Prostate gland (tissue), 2 donors: ENCODE data around the gene ALDOB.

Source experiments
- POLR2A ChIP-seq: fragments of 450-650 bp; IDR thresholded peaks from one replicate; pipeline ENCODE4 v1.6.1; 2016; ENCODE audit warnings: antibody characterized with exemption, mild to moderate bottlenecking
- POLR2AphosphoS5 ChIP-seq: sonication (generic); formaldehyde crosslinking; IDR thresholded peaks from one replicate; pipeline ENCODE4 v1.6.1; 2017; ENCODE audit warnings: antibody characterized with exemption
- TF ChIP-seq, protein P1 (sequence below), 4 experiments: fragments of 200-600 bp in 2 of 4; fragments of 450-650 bp in 2 of 4; sonication (generic) in 2 of 4; IDR thresholded peaks; 1 replicate in 3 of 4; 2 replicates in 1 of 4; pipeline ENCODE4 v1.5.1; 2016 to 2019; ENCODE audit warnings: antibody characterized with exemption in 4 of 4, mild to moderate bottlenecking in 2 of 4, moderate library complexity in 2 of 4

DNA sequence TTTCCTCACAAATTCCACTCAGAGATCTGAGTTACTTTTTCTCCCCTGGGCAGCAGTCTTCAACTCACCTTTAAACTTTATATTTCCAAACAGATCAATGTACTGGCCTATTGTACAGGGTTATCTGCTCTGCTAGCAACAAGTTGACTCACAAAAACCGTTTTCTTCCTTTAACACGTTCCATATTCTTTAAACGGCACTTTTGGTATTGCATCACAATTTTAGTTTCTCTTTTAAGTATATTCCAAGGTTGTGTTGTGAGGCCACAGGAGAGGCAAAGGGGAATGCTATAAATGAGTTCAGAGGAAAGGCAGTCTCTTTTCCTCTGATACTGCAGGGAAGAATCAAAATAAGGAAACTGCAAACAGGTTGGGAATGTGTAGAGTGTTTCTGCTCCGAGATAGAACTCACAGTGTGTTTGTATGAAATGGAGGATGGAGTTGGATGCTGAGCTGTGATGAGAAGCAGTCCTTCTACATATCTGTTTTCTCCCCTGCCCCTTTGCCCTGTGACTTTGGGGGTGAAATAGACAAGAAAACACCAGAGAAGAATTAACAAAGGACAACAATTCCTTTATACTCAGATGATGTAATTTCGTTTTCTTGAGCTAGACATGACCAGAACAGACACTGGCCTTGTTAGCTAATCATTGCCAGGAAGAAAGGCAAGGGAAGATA, 9.9 kb upstream of the ALDOB start:
- TF ChIP-seq, protein P1, sequence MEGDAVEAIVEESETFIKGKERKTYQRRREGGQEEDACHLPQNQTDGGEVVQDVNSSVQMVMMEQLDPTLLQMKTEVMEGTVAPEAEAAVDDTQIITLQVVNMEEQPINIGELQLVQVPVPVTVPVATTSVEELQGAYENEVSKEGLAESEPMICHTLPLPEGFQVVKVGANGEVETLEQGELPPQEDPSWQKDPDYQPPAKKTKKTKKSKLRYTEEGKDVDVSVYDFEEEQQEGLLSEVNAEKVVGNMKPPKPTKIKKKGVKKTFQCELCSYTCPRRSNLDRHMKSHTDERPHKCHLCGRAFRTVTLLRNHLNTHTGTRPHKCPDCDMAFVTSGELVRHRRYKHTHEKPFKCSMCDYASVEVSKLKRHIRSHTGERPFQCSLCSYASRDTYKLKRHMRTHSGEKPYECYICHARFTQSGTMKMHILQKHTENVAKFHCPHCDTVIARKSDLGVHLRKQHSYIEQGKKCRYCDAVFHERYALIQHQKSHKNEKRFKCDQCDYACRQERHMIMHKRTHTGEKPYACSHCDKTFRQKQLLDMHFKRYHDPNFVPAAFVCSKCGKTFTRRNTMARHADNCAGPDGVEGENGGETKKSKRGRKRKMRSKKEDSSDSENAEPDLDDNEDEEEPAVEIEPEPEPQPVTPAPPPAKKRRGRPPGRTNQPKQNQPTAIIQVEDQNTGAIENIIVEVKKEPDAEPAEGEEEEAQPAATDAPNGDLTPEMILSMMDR (IDR thresholded peaks at IDR 0.05) = no peak
- TF ChIP-seq POLR2A (no peak), POLR2AphosphoS5 (no peak)
